Calu3 (cell line): Measurements from ENCODE around the gene ARMC9. TPM values are rescaled to one million over a fixed set of nuclear protein-coding genes. Genes with fewer than 3 reads are reported as not detected.

Experiments
- BruUV-seq: library from RNA; stranded (reverse); fragments of 400-500 nt; replicated peaks from 2 replicates; lab custom pipeline; 2021; lab: Mats Ljungman, UMichigan
- CTCF ChIA-PET: fragments of 300-600 bp; sonication (Branson Sonifier 250); formaldehyde crosslinking; loops from one replicate; lab custom pipeline; 2022; ENCODE audit warnings: antibody characterized with exemption; lab: Charles Lee
- DNase-seq: peaks from one replicate; pipeline ENCODE4 v3.0.0; 2022
- H3K27ac Mint-ChIP-seq: one replicate; pipeline ENCODE4 v1.8.0; 2022; ENCODE audit warnings: mixed read lengths; ENCODE audit not compliant: unreplicated experiment
- H3K27me3 Mint-ChIP-seq: one replicate; pipeline ENCODE4 v1.8.0; 2022; ENCODE audit warnings: mixed read lengths; ENCODE audit not compliant: unreplicated experiment
- H3K36me3 Mint-ChIP-seq: one replicate; pipeline ENCODE4 v1.8.0; 2022; ENCODE audit warnings: mild to moderate bottlenecking, moderate library complexity, mixed read lengths; ENCODE audit not compliant: insufficient read depth, unreplicated experiment
- H3K4me1 Mint-ChIP-seq: one replicate; pipeline ENCODE4 v1.8.0; 2022; ENCODE audit warnings: mild to moderate bottlenecking, low read depth, mixed read lengths; ENCODE audit not compliant: unreplicated experiment
- H3K4me3 Mint-ChIP-seq: one replicate; pipeline ENCODE4 v1.8.0; 2022; ENCODE audit warnings: mild to moderate bottlenecking, low read depth, moderate library complexity, mixed read lengths; ENCODE audit not compliant: unreplicated experiment
- H3K9me3 Mint-ChIP-seq: one replicate; pipeline ENCODE4 v1.8.0; 2022; ENCODE audit warnings: low read depth, mixed read lengths; ENCODE audit not compliant: unreplicated experiment
- intact Hi-C: fragments of 100-400 bp; cut with micrococcal nuclease; formaldehyde crosslinking; loops from one replicate; pipeline ENCODE4 v1.10.0; 2022; ENCODE audit not compliant: unreplicated experiment
- total RNA-seq: library from RNA; stranded (reverse); gene quantifications from 2 replicates; pipeline ENCODE4 v1.2.3, GENCODE V29; 2022
- TF ChIP-seq, protein P1 (sequence below): fragments of 200-600 bp; IDR thresholded peaks from one replicate; pipeline ENCODE4 v1.8.0; 2022; ENCODE audit warnings: antibody characterized with exemption; ENCODE audit not compliant: unreplicated experiment

The ARMC9 gene
- total RNA-seq, 1 experiment from 2014 or later = 13.6 TPM

DNA sequence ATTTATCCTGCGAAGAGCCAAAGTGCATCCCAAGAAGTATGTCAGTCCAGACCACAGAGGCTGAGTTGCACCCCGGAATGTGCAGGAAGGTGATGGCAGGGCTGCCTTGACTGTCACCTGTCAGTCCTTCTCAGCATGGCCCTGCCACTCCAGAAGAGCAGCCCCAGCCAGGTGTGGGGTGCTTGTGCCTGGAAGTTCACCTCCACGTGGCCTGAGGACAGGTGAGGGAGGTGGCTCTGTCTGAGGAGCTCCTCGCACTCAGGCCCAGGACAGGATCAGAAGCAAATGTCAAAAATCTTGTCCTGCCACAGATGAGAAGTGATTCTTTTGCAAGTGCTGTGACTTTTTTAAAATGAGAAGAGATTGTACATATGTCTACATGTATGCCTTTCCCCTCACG is 165.6 kb downstream of the ARMC9 start:
- TF ChIP-seq, protein P1, sequence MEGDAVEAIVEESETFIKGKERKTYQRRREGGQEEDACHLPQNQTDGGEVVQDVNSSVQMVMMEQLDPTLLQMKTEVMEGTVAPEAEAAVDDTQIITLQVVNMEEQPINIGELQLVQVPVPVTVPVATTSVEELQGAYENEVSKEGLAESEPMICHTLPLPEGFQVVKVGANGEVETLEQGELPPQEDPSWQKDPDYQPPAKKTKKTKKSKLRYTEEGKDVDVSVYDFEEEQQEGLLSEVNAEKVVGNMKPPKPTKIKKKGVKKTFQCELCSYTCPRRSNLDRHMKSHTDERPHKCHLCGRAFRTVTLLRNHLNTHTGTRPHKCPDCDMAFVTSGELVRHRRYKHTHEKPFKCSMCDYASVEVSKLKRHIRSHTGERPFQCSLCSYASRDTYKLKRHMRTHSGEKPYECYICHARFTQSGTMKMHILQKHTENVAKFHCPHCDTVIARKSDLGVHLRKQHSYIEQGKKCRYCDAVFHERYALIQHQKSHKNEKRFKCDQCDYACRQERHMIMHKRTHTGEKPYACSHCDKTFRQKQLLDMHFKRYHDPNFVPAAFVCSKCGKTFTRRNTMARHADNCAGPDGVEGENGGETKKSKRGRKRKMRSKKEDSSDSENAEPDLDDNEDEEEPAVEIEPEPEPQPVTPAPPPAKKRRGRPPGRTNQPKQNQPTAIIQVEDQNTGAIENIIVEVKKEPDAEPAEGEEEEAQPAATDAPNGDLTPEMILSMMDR = no peak
- intact Hi-C loops = no loop called here
- CTCF ChIA-PET = no interaction called here
- Mint-ChIP-seq H3K36me3 (peaks cover 11% of the 10 kb centered on the region), H3K9me3 (no peaks in the 10 kb centered on the region), H3K4me3 (no peak overlapping the region), H3K4me1 (peaks cover 16% of the 10 kb centered on the region), H3K27me3 (no peaks in the 10 kb centered on the region), H3K27ac (no peak overlapping the region)
- no TSS peak for BruUV-seq
- no peak for DNase-seq

DNA sequence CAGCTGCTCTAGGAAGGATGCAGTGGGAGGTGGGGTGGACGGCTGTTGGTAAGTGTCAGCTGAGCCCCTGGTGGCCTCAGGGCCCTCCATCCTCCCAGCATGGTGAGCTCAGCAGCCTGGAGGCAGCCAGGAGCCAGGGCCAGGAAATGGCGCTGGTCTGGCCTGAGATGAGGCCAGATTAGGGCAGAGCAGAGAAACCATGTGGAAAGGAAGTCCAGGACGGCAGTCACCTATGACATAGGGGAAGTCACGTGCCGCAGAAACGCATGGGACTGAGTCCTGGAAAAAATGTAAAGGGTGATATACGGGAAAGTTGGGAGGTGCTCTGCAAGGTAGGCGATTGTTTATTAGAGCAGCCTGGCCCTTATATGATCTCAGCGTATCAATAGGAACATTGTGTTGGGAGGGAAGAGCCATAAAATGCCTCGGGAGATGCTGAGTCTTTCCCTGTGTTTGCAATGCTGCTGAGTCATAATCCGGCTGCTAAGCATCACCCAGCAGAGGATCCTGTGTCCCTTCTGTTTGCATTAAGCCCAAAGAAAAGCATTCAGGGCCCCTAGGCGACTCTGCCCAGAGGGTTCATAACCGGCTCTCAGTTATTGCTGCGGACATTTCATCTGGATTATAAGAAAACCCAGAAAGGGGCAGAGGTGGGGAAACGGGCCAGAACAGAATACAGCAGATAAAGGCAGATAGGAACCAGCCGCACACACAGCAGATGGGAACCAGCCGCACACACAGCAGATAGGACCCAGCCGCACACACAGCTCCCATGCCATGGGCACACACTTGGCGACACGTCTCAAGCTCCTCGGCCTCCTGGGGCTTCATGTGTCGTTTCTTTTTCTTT is 166.8 kb downstream of the ARMC9 start:
- Mint-ChIP-seq H3K9me3 (no peaks in the 10 kb centered on the region), H3K27ac (peak overlapping the region; percentile 88), H3K36me3 (peaks cover 13% of the 10 kb centered on the region), H3K4me3 (peak overlapping the region; percentile 22), H3K27me3 (no peaks in the 10 kb centered on the region), H3K4me1 (peaks cover 16% of the 10 kb centered on the region)
- no TSS peak for BruUV-seq
- CTCF ChIA-PET = no interaction called here
- peak; percentile 56 for DNase-seq
- intact Hi-C loops = no loop called here
- TF ChIP-seq, protein P1 = no peak

DNA sequence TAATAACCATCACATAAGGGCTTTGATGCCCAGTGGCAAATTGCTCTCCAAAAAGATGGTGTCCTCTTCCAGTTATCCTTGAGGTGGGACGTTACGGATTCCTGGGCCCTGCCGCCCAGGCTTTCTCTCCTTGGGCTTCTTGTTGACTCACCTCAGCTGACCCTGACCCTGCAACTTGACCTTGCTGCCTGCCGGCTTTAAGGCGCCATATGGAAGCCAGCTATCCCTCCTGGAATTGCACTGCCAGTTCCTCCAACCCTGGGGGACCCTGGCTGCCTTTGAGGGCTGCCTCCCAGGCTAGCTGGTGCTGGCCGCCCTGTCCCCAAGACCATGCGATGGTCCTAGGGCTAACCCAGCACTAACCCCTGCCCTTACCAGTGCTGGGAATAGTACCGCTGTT is 168.7 kb downstream of the ARMC9 start:
- TF ChIP-seq, protein P1 = no peak
- Mint-ChIP-seq H3K36me3 (peaks cover 16% of the 10 kb centered on the region), H3K4me1 (peaks cover 16% of the 10 kb centered on the region), H3K9me3 (no peaks in the 10 kb centered on the region), H3K4me3 (no peak overlapping the region), H3K27me3 (no peaks in the 10 kb centered on the region), H3K27ac (no peak overlapping the region)
- no peak for DNase-seq
- intact Hi-C loops = no loop called here
- CTCF ChIA-PET = no interaction called here
- BruUV-seq = no TSS peak

DNA sequence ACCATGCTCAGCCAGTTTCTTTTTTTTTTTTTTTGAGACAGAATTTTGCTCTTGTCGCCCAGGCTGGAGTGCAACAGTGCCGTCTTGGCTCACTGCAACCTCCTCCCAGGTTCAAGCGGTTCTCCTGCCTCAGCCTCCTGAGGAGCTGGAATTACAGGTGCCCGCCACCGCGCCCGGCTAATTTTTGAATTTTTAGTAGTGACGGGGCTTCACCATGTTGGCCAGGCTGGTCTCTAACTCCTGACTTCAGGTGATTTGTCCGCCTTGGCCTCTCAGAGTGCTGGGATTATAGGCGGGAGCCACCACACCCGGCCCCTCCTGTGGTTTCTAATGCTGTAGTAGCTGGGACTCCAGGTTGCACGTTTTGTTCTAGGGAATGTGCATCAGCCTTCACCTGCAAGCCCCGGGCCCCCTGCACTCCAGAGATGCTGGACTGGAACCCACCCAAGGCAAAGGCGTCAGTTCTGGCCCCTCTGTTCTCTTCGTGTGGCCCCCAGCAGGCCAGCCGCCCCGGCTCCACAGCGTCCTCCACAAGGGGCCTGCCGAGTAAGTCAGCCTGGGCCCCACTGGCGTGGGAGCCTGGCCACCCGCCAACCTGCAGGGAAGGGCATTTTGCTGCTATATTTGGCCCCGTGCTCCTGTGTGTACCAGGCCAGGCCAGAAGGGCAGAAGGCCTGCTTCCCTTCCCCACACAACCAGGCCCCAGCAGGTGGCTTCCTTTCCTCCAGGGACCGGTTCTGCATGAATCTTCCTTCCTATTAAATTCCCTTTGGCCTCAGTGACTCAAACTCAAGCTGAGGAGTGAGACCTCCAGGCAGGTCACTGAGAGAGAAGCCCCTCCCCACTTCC is 171.4 kb downstream of the ARMC9 start:
- no peaks in the 10 kb centered on the region for H3K27me3 Mint-ChIP-seq
- H3K9me3 Mint-ChIP-seq = no peaks in the 10 kb centered on the region
- peaks cover 15% of the 10 kb centered on the region for H3K36me3 Mint-ChIP-seq
- H3K27ac Mint-ChIP-seq = no peak overlapping the region
- no peak for DNase-seq
- CTCF ChIA-PET = no interaction called here
- intact Hi-C loops = no loop called here
- no peak overlapping the region for H3K4me3 Mint-ChIP-seq
- TF ChIP-seq, protein P1 = no peak
- H3K4me1 Mint-ChIP-seq = peaks cover 13% of the 10 kb centered on the region
- no TSS peak for BruUV-seq
